ENCODE data around the gene PRKAG2. TPM values are rescaled to one million over a fixed set of nuclear protein-coding genes. Genes with fewer than 3 reads are reported as not detected.

The PRKAG2 gene
- total and polyA plus RNA-seq, 2 of the 13 experiments (the other 11 are each of a cell fraction or from before 2014, with no cell fraction given), result 0.90 to 1.3 TPM

DNA sequence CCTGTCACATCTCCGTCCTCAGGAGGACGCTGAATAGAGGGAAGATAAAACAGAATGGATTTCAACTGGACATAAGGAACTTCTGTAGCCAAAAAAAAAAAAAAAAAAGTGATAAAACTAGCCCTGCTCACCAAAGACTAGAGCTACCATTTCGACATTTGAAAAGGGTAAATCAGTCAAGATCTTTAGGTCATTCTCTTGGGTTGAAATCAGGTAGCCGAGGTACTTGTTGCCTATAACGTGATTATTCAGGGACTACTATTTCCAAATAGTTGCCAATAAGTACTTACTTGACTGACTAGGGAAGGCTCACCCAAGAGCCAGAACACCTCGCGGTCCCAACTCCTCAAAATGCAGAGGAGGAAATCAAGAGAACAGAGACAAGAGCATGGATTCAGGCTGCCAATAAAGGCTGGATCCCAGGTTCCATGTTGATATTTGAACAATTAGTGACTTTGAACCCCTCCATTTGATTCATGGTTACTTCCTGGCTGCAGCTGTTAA is 359.3 kb downstream of the PRKAG2 start (continued):
- TF ChIP-seq, protein P1, sequence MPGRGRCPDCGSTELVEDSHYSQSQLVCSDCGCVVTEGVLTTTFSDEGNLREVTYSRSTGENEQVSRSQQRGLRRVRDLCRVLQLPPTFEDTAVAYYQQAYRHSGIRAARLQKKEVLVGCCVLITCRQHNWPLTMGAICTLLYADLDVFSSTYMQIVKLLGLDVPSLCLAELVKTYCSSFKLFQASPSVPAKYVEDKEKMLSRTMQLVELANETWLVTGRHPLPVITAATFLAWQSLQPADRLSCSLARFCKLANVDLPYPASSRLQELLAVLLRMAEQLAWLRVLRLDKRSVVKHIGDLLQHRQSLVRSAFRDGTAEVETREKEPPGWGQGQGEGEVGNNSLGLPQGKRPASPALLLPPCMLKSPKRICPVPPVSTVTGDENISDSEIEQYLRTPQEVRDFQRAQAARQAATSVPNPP (CRISPR knock-in tag; IDR thresholded peaks at IDR 0.05), result no peak
- 0 out of 2 replicates have a peak, but pooled peaks have one; percentile 38 for TF ChIP-seq ZNF343 (CRISPR knock-in tag; IDR thresholded peaks at IDR 0.05)
- peak; percentile 21; the same call in 1 of the 2 replicates for TF ChIP-seq HNF4A (CRISPR knock-in tag; IDR thresholded peaks at IDR 0.05)

DNA sequence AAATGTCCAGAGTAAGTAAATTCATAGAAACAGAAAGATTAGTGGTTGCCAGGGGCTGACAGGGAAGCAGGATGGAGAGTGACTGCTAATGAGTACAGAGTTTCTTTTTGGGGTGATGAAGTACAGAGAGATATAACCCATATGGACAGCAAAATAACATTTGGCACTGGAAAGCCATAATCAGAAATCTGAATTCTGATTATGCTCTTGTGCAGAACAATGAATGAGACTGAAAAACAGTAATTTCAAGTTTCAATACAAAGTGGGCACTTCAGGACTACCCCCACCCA is 361.7 kb downstream of the PRKAG2 start:
- Histone ChIP-seq H3K36me3 (replicated peaks in 1 of 2; ENCODE audit: control insufficient read depth in 1 of 2, insufficient read depth in 2 of 2, low read length in 2 of 2) (no peaks in the 10 kb centered on the region; a peak in 1 of 5 replicates), H3K9me3 (ENCODE audit: low read length) (no peaks in the 10 kb centered on the region), H2AFZ (ENCODE audit: low read length) (no peak overlapping the region), H3K27me3 (ENCODE audit: control insufficient read depth in 1 of 2, insufficient read depth in 2 of 2, low read length in 2 of 2) (no peaks in the 10 kb centered on the region; a peak in 1 of 5 replicates), H3K79me2 (ENCODE audit: insufficient read depth, low read length) (peaks cover 85% of the 10 kb centered on the region), H3K4me1 (ENCODE audit: insufficient read depth, low read length) (peaks cover 42% of the 10 kb centered on the region), H3K27ac (ENCODE audit: extremely low read length, insufficient read depth, low read length) (no peak overlapping the region), H3K9ac (ENCODE audit: insufficient read depth, low read depth, low read length) (no peak overlapping the region), H3K4me2 (ENCODE audit: low read depth, low read length) (no peak overlapping the region), H3K4me3 (replicated peaks in 1 of 3; ENCODE audit: insufficient read depth in 1 of 3, low read depth in 2 of 3, low read length in 3 of 3) (no peak overlapping the region), H4K20me1 (ENCODE audit: insufficient read depth, low read length) (peaks cover 69% of the 10 kb centered on the region)
- intact Hi-C loops (cut with micrococcal nuclease; ENCODE audit: unreplicated experiment) (no loop called here), in situ Hi-C loops (cut with HindIII; ENCODE audit: extremely low pct_ligation_motif_present, low pct_unique_long_range_greater_than_20kb) (no loop called here)
- ATAC-seq, result no peak
- POLR2A ChIA-PET, result no interaction called here
- DNase-seq (ENCODE audit: low spot score), result no peak
- no TSS peak for BruUV-seq (replicated peaks)
- CTCF ChIA-PET (ENCODE audit: low intra/inter-chr PET ratio, low total read pairs), result no interaction called here
- no peak for FAIRE-seq
- no peak for TF ChIP-seq MATR3 (CRISPR knock-in tag; IDR thresholded peaks at IDR 0.05)
- TF ChIP-seq, protein P2, sequence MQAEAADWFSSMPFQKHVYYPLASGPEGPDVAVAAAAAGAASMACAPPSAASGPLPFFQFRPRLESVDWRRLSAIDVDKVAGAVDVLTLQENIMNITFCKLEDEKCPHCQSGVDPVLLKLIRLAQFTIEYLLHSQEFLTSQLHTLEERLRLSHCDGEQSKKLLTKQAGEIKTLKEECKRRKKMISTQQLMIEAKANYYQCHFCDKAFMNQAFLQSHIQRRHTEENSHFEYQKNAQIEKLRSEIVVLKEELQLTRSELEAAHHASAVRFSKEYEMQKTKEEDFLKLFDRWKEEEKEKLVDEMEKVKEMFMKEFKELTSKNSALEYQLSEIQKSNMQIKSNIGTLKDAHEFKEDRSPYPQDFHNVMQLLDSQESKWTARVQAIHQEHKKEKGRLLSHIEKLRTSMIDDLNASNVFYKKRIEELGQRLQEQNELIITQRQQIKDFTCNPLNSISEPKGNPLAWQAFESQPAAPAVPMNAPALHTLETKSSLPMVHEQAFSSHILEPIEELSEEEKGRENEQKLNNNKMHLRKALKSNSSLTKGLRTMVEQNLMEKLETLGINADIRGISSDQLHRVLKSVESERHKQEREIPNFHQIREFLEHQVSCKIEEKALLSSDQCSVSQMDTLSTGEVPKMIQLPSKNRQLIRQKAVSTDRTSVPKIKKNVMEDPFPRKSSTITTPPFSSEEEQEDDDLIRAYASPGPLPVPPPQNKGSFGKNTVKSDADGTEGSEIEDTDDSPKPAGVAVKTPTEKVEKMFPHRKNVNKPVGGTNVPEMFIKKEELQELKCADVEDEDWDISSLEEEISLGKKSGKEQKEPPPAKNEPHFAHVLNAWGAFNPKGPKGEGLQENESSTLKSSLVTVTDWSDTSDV (CRISPR knock-in tag; IDR thresholded peaks at IDR 0.05), result no peak
- no peak for TF ChIP-seq RARG (CRISPR knock-in tag; IDR thresholded peaks at IDR 0.05; ENCODE audit: low read depth)
- TF ChIP-seq ATF7-NPFF (CRISPR knock-in tag; IDR thresholded peaks at IDR 0.05; ENCODE audit: low read depth), result no peak
- TF ChIP-seq ZNF616 (CRISPR knock-in tag; IDR thresholded peaks at IDR 0.05; ENCODE audit: low read depth), result no peak
- TF ChIP-seq, protein P3, sequence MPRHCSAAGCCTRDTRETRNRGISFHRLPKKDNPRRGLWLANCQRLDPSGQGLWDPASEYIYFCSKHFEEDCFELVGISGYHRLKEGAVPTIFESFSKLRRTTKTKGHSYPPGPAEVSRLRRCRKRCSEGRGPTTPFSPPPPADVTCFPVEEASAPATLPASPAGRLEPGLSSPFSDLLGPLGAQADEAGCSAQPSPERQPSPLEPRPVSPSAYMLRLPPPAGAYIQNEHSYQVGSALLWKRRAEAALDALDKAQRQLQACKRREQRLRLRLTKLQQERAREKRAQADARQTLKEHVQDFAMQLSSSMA (CRISPR knock-in tag; IDR thresholded peaks at IDR 0.05), result no peak
- no peak for TF ChIP-seq FOXK1 (CRISPR knock-in tag; IDR thresholded peaks at IDR 0.05; ENCODE audit: borderline replicate concordance, low read depth)
- TF ChIP-seq JUNB (CRISPR knock-in tag; IDR thresholded peaks at IDR 0.05; ENCODE audit: borderline replicate concordance), result no peak
- TF ChIP-seq MAZ (IDR thresholded peaks at IDR 0.05; ENCODE audit: borderline replicate concordance, low read depth, low read length), result no peak
- TF ChIP-seq MAZ (CRISPR knock-in tag; IDR thresholded peaks at IDR 0.05; ENCODE audit: low read depth), result no peak
- TF ChIP-seq, protein P4, sequence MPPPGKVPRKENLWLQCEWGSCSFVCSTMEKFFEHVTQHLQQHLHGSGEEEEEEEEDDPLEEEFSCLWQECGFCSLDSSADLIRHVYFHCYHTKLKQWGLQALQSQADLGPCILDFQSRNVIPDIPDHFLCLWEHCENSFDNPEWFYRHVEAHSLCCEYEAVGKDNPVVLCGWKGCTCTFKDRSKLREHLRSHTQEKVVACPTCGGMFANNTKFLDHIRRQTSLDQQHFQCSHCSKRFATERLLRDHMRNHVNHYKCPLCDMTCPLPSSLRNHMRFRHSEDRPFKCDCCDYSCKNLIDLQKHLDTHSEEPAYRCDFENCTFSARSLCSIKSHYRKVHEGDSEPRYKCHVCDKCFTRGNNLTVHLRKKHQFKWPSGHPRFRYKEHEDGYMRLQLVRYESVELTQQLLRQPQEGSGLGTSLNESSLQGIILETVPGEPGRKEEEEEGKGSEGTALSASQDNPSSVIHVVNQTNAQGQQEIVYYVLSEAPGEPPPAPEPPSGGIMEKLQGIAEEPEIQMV (CRISPR knock-in tag; IDR thresholded peaks at IDR 0.05; ENCODE audit: low read depth), result no peak
- no peak for TF ChIP-seq ETV5 (CRISPR knock-in tag; IDR thresholded peaks at IDR 0.05; ENCODE audit: borderline replicate concordance)
- TF ChIP-seq RBM22 (optimal IDR thresholded peaks at IDR 0.05; ENCODE audit: low read length), result no peak
- TF ChIP-seq, protein P5, sequence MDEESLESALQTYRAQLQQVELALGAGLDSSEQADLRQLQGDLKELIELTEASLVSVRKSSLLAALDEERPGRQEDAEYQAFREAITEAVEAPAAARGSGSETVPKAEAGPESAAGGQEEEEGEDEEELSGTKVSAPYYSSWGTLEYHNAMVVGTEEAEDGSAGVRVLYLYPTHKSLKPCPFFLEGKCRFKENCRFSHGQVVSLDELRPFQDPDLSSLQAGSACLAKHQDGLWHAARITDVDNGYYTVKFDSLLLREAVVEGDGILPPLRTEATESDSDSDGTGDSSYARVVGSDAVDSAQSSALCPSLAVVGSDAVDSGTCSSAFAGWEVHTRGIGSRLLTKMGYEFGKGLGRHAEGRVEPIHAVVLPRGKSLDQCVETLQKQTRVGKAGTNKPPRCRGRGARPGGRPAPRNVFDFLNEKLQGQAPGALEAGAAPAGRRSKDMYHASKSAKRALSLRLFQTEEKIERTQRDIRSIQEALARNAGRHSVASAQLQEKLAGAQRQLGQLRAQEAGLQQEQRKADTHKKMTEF (CRISPR knock-in tag; IDR thresholded peaks at IDR 0.05), result no peak
